CD4-positive, alpha-beta T cell treated with Interleukin-17A for 1 hour (primary cell): ENCODE measurements around the gene BET1L.
"Not testable (repeated sequence)": the region's sequence is repeated elsewhere in the genome, so short reads cannot be mapped to it uniquely, and the experiment has no call there.

ENCODE experiments used
- DNase-seq: peaks from one replicate; pipeline ENCODE4 v3.0.0-alpha.2; 2020

Gene BET1L

DNA sequence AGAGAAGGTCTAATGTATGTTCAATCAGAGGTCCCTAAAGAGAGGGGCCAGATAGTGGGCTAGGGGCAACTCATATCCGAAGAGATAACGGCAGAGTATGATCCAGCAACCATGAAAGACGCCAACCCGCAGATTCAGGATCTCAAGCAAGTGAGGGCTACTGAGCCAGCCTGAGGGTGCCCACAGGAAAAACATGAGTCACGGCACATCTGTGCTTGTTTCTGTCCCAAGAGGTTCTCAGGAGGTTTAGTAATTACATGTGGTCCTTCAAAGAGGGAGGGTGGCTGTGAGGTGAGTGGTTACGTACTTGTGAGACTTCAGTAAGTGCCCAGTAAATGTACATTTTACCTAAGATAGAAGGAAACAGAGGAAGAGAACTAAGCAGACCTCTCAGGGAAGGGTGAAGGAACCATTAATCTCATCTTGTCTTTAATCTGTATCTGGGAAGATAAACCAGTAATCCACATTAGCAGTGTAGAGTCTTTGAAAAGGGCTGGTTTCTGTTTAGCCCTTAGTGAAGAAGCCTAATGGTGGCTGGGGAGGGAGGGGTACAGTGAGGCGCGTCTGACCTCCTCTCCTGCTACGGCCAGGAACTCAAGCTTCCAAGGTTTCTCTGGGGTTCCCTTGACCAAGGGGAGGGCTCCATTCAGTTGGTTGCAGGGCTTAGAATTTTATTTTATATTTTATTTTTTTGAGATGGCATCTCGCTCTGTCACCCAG is 18.7 kb upstream of the BET1L start:
- DNase-seq = no peak

DNA sequence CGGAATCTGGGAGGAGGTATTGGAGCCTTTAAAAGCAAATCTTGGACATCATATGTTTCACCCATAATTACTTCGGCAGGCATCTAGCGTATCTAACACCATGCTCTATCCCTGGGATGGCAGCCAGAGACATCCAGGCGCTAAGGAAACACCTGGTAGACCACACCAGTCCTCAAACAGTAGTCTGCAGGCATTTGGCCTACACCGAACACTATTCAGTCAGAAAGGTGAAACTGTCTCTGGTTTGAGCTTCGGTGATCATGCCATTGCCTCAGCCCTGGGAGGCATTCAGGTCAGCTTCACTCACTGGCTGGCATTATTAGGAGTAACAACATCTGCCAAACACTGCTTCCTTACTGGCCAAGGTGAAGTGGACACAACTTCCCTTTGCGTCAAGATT is 17.2 kb upstream of the BET1L start:
- no peak for DNase-seq

DNA sequence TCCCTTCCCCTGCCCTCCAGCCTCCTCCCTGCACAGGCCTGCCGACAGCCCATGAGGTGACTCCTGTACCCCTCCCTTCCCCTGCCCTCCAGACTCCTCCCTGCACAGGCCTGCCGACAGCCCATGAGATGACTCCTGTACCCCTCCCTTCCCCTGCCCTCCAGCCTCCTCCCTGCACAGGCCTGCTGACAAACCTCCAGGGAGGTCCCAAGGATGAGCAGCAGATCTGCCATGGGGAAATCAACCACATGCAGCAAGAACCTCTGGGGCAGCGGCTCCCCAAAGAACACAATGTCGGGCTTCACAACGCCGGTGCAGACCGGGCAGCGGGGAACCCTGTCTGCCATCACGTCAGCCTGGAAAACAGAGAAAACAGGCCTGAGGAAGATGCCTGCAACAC is 16.7 kb upstream of the BET1L start:
- DNase-seq = no peak

DNA sequence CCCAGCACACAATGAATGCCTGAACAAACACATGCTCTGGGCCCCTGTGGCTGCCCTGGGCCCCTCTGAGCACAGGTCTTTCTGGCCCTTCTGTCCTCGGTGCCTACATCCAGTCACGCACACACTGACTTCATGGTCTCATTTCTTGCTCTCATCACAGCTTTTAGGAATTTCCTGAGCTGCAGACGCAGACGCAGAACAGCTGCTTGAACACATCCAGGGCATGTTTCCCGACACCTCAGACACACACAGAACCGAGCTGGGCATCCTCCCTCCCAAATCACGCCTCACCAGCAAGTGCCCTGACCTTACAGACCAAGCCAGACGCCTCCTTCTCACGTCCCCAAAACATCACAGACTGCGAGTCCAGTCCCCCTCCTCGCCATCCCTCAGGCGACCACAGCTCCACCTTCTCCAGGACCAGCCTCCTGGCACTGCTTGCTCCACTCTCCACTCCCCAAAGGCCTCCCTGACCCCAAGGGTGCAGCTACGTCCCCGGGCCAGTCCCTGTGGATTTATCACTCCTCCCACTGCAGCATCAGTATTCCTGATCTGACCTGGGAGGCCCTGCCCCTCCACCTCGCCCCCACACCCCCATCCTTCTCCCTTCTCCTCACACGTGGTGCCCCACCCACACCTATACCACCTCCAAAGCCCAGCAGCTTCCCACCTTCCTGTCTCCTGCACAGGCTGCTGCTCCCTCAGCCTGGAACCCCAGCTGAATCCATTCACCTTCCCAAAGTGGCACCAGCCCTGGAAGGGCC is 16.0 kb upstream of the BET1L start:
- no peak for DNase-seq

DNA sequence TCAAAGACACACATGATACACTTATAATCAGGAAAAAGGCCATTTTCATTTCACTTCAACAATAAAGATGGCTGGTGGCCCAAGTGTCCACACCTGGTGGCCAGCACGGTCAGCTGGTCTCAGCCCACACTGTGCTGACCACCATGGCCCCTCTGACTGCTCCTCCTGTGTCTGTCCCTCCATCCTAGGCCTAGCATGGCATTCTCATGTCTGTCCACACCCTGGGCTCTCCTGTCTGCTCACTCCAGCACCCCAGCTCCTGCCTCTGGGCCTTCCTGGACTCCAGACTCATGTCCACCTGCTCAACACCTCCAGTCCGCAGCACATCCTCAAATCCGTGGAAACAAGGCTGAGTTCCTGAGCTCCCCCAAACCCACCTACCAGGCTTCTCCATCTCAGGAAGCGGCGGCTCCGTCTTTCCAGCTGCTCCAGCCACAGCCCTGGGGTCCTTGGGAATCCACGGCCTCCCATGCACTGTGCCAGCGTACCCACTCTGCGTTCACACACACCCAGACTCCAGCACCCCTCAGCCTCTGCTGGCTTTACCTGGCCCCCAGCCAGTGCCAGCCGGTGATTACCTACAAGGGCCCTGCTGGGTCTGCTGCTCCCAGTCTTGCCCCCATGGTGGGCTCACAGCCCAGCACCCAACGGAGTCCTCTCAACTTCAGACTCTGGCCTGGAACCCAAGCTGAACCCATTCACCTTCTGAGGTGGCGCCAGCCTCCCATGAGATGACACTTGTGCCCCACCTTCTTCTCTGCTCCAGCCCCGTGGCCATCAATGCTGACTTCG is 15.0 kb upstream of the BET1L start:
- DNase-seq = no peak

DNA sequence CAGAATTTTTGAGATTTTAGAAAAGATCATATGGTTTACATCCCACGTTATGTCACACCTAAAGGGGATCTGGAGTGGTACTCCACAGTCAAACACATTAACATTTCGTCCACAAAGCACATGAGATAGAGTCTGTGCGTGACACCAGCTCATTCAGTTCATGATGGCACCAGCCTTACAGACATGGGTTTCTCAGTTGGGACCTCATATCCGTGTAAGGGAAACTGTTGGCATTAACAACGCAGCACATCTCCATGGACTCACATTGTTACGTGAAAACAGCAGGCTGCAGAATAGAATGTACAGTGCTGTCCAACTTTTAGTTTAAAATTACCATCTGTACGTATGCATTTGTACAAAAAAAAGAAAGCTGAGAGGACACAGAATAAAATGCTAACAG is 14.3 kb upstream of the BET1L start:
- no peak for DNase-seq

DNA sequence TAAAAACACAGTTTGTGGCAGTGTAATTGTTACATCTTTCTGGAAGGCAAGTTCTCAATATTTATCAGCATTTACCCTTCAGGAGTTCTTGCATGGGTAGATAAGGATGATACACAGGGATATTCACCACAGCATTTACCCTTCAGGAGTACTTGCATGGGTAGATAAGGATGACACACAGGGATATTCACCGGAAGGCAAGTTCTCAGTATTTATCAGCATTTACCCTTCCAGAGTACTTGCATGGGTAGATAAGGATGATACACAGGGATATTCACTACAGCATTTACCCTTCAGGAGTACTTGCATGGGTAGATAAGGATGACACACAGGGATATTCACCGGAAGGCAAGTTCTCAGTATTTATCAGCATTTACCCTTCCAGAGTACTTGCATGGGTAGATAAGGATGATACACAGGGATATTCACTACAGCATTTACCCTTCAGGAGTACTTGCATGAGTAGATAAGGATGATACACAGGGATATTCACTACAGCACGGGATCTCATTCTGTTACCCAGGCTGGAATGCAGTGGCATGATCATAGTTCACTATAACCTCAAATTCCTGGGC is 13.5 kb upstream of the BET1L start:
- DNase-seq = not testable (repeated sequence)

DNA sequence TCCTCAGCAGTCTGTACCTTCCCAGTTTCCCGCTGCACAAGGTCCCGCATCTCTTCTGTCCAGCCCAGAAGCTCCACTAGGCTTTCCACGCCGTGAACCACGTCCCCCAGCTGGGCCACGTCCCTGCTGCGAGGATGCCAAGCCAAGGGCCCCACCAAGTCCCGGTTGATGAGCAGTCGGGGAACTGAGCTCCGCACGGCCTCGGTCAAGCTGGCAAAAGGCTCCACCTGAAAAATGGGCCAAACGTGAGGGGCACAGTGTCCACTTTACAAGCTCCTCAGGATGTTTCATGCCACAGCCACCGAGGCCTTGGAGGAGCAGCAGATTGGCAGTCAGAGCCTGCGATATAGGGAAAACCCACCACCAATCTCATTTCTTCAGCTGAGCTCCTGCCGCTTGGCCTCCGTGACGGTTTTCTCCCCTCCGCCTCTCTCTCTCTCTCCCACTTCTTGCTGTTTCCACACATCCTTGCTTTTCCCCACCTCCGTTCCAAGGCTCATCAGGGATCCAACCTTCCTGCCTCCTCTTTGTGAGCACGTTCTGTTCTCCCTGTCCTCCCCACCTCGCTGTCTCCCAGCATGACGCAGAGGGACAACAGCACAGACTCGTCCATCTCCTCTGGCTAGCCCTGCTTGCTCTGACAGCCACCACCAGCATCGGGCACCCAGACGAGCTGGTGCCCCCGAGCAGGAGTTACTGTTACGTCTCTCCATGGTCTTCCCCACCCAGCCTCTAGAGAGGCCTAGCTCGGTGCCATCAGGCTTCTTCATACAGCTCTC is 11.8 kb upstream of the BET1L start:
- no peak for DNase-seq

DNA sequence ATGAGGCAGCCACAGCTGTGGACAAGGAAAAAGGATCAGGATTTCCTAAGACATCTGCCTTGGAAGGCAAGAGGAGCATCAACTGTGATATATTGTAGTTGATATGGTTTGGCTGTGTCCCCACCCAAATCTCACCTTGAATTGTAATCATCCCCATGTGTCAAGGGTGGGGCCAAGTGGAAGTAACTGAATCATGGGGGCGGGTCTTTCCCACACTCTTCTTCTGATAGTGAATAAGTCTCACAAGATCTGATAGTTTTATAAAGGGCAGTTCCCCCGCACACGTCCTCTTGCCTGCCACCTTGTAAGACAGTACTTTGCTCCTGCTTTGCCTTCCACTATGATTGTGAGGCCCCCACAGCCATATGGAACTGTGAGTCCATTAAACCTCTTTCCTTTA is 10.5 kb upstream of the BET1L start:
- no peak for DNase-seq

DNA sequence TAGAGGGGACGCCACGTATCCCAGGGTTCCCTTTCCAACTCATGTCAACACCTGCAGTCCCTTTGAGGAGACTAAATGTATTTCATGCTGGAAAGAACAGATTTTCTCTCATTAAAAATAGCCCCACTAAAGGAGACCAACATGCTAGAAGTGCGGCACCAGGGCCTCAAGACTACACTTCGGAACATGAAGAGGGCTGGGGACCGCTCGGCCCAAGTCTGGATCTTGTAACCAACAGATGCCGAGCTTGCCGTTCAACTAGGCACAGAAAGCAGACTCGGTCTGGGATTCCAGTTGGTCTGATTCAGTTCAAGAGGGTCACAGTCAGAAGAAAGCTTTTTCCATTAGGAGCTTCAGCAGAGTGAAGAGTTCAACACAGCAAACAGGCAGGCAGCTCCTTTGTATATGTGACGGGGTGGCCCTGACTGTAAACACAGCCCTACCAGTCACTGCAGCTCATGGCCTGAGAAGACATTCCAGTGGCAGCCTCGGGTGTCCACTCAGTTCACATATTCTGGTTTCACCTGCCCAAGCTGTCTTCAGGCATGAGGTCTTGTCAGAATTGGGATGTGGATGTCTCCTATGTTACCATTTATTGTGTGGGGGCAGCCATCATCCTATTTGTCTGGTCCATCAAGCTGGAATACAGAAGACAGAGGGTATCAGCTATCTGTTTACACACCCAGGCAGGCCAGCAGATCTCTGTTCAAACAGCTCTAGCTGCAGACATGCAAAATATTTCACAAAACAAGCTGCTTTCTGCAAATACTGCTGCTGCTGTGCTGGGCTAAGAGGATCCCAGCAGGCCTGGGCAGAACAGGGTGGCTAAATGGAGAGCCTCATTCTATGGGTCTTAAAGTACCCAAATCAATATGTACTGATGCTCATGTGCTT is 9.1 kb upstream of the BET1L start:
- DNase-seq = no peak

DNA sequence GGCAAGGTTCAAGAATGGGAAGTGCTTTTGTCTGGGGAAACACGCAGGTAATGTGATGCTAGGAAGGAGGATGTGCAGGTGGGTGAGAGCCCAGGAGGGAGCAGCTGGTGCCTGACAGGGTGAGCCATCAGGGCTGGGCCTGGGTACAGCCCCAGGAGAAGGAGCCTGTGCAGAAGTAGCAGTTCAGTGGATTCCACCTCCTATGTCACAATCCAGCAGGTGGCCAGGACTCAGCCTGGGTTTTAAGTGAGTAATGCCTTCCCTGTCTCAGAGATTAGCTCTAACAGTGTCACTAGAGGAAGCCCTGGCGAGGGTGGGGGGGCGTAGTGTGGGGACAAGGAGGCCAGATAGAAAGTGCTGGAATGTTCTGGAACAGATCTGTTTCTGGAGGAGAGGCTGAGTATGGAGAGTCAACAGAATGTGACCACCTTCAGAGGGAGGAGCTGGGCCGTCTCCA is 8.4 kb upstream of the BET1L start:
- DNase-seq = no peak

DNA sequence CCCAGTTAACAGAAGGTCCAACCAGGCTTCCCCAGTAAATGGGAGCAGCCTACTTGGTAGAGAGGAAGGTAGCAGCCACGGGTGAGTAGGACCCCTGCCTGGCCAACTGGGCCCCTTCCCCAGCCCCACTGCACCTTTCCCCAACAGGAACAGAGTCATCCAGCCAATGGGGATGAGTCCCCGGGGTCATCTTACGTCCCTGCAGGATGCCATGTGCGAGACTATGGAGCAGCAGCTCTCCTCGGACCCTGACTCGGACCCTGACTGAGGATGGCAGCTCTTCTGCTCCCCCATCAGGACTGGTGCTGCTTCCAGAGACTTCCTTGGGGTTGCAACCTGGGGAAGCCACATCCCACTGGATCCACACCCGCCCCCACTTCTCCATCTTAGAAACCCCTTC is 6.9 kb upstream of the BET1L start:
- DNase-seq = no peak

DNA sequence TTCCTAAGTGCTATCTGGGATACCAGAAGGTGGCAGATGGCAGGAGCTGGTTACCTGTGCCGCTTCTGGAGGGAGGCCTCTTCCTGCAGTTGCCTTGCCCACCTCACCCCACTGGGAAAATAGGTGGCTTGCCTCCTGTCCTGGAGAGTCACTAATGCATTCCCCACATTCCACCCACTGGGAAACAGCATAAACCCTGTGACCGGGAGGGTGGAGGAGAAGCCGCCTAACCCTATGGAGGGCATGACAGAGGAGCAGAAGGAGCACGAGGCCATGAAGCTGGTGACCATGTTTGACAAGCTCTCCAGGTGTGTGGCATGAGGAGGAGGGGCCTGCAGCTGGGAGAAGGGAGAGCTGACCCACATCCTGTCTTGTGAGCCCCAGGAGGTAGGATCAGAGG is 5.9 kb upstream of the BET1L start:
- no peak for DNase-seq

DNA sequence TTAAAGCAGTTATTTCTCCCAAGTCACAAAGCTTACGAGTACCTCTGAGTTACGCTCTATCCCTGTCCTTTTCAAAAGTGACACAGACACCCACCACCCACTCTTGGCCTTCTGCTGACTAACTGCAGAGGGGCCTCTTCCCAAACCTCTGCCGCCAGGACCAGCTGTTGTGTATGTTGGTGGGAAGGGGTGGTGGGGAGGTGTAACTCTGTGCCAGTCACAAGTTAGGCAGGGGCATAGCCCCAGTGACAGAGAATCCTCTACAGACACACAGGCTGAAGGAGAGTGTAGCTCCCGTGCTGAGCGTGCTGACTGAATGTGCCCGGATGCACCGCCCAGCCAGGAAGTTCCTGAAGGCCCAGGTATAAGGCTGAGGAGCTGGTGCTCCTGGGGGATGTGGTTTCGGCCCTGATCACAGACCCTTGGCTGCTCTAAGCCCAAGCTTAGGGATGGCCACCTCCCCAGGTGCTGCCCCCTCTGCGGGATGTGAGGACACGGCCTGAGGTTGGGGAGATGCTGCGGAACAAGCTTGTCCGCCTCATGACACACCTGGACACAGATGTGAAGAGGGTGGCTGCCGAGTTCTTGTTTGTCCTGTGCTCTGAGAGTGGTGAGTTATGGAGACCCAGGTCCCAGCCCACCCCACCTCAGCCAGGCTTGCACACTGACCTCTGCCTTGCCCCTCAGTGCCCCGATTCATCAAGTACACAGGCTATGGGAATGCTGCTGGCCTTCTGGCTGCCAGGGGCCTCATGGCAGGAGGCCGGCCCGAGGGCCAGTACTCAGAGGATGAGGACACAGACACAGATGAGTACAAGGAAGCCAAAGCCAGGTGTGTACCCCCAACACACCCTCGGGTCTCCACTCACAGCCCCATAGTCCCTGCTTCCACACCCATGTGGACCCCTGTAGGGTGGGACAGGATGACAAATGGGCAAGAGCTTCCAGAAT is 5.2 kb upstream of the BET1L start:
- DNase-seq = no peak

DNA sequence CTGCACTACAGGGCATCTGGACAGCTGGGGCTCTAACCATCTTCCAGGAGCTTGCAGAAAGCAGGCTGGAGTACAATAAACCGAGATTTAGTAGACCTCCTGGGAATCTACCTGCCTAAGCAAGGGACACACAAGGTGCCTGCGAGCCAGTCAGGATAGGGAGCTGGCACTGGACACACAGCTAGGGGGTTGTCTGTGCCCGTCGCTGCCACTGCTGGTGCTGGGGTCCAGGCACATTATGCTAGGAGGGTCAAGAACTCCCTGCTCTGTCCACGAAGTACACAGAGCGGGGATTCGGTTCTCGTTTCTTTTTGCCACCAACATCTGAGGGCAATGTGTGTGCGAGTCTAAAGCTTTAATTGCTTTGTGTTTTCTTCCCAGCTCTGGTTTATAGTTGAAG is 4.5 kb upstream of the BET1L start:
- no peak for DNase-seq

DNA sequence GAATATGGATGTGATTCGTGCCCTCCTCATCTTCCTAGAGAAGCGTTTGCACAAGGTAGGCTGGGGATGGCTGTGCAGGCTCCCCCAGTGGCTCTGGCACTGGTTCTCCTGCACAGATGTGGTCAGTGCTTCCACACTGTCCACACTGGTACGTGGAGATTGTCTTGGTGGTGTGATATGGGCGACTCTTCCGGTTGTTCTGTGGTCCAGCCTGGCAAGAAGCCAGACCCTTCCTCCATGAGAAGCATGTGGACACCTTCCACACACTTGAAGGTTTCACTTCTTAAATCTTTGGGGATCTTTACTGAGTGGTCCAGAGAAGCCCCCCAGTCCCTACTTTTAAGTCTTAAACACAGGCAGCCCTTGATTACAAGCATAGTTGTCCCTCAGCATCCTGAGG is 4.1 kb upstream of the BET1L start:
- DNase-seq = no peak

DNA sequence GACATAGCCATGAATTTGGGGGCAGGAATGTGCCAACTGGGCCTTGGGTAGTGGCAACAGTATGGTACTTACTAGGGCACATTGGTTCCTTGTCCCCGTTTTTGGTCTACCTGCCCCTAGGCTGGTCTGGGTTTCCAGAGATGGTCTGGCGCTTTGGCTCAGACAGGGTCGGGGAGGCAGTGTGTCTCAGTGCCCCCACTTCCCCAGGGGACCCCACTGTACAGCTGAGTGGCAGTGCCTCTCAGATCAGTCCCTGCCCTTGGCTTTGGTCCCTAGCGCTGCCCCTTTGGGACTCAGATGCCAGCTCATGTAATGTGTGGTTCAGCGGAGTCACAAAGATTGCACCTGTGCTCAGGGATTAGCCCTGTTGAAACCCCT is 3.6 kb upstream of the BET1L start:
- no peak for DNase-seq

DNA sequence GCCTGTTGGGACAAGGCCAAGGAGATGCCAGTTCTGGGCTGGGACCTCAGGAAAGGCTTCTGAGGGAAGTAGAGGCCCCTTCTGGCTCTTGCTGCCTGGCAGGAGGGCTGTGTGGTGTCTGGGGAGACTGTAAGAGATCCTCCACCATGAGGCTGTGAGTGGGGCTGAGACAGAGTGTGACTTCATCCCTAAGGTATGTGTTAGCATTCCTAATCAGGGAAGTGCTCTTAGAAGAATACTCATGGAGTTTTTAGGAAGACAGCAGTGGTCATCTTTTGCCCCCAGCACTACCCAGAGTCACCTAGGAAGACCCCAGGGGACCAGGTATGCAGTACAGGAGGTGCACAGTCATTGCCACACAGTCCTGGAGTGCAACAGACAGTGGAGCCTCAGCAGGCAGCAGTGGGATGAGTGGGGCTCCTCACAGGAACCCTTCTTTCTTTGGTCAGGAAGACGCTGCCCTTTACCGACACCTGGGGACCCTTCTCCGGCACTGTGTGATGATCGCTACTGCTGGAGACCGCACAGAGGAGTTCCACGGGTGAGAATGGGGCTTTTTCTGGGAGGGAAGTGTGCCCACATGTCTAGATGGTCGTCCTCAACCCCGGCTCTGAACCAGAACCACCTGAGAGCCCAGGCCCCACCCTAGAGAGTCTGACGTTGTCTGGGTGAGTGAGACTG is 3.1 kb upstream of the BET1L start:
- DNase-seq = no peak

DNA sequence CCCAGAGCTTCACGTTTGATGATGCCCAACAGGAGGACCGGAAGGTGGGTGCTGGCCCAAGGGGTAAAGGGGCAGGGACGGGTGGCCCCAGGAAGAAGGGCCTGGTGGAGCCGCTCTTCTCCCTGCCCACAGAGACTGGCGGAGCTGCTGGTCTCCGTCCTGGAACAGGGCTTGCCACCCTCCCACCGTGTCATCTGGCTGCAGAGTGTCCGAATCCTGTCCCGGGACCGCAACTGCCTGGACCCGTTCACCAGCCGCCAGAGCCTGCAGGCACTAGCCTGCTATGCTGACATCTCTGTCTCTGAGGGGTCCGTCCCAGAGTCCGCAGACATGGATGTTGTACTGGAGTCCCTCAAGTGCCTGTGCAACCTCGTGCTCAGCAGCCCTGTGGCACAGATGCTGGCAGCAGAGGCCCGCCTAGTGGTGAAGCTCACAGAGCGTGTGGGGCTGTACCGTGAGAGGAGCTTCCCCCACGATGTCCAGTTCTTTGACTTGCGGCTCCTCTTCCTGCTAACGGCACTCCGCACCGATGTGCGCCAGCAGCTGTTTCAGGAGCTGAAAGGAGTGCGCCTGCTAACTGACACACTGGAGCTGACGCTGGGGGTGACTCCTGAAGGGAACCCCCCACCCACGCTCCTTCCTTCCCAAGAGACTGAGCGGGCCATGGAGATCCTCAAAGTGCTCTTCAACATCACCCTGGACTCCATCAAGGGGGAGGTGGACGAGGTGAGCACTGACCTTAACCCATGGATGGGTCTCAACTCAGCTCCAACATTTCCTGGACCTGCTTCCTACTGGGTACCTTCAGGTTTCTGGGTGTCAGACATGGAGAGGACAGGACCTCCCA is 2.3 kb upstream of the BET1L start:
- no peak for DNase-seq
